RWPE2 (cell line): Measurements from ENCODE around the gene TGM6.

Experiments used
- ATAC-seq: fragments of 200-7000 bp; cut with Tn5 transposase; 3 replicates; pipeline ENCODE4 v1.9.1; 2021; ENCODE audit warnings: low read depth
- DNase-seq: peaks from one replicate; pipeline ENCODE4 v3.0.0-alpha.2; 2020; ENCODE audit warnings: low spot score
- H3K27ac ChIP-seq: fragments of 450-650 bp; 2 replicates; pipeline ENCODE4 v1.5.1; 2017; ENCODE audit warnings: mild to moderate bottlenecking; ENCODE audit not compliant: poor library complexity, severe bottlenecking
- H3K27me3 ChIP-seq: fragments of 250-450 bp; sonication (Bioruptor Pico); 2 replicates; pipeline ENCODE4 v1.5.1; 2021; ENCODE audit warnings: mild to moderate bottlenecking, moderate library complexity; ENCODE audit not compliant: insufficient read depth, poor library complexity, severe bottlenecking
- H3K36me3 ChIP-seq: fragments of 250-450 bp; sonication (Bioruptor Pico); 2 replicates; pipeline ENCODE4 v1.5.1; 2020; ENCODE audit warnings: low read depth, mild to moderate bottlenecking, moderate library complexity
- H3K4me1 ChIP-seq: fragments of 250-450 bp; sonication (Bioruptor Pico); 2 replicates; pipeline ENCODE4 v1.5.1; 2021; ENCODE audit warnings: mild to moderate bottlenecking, moderate library complexity; ENCODE audit not compliant: insufficient read depth, poor library complexity, severe bottlenecking
- H3K4me3 ChIP-seq: fragments of 250-450 bp; sonication (Bioruptor Pico); 2 replicates; pipeline ENCODE4 v1.5.1; 2021; ENCODE audit warnings: mild to moderate bottlenecking, moderate library complexity; ENCODE audit not compliant: severe bottlenecking
- H3K9me3 ChIP-seq: fragments of 250-450 bp; sonication (Bioruptor Pico); 2 replicates; pipeline ENCODE4 v1.5.1; 2021; ENCODE audit warnings: mild to moderate bottlenecking, moderate library complexity; ENCODE audit not compliant: severe bottlenecking
- CTCF ChIP-seq: fragments of 450-650 bp; IDR thresholded peaks from one replicate; pipeline ENCODE4 v1.5.1; 2017; ENCODE audit warnings: mild to moderate bottlenecking, moderate library complexity; ENCODE audit not compliant: poor library complexity, severe bottlenecking

The TGM6 gene

GRCh38 chr20:2429051-2429450, 48.4 kb downstream of the TGM6 start:
- no peak for DNase-seq

GRCh38 chr20:2430538-2430937, 49.8 kb downstream of the TGM6 start:
- no peaks in the 10 kb centered on the region for H3K4me1 ChIP-seq
- no peaks in the 10 kb centered on the region for H3K9me3 ChIP-seq
- H3K36me3 ChIP-seq: no peaks in the 10 kb centered on the region
- no peak overlapping the region for H3K4me3 ChIP-seq
- no peak overlapping the region for H3K27ac ChIP-seq
- peaks cover 3% of the 10 kb centered on the region for H3K27me3 ChIP-seq
- ATAC-seq: no peak
- no peak for DNase-seq
- TF ChIP-seq CTCF: no peak

More at GRCh38 chr20:2429051-2429450, 48.4 kb downstream of the TGM6 start:
- Histone ChIP-seq H3K4me1 (no peaks in the 10 kb centered on the region), H3K36me3 (no peaks in the 10 kb centered on the region), H3K4me3 (no peak overlapping the region), H3K9me3 (no peaks in the 10 kb centered on the region), H3K27me3 (peaks cover 3% of the 10 kb centered on the region), H3K27ac (no peak overlapping the region)
- 0 out of 3 replicates have a peak, but pooled peaks have one; percentile 21 for ATAC-seq
- TF ChIP-seq CTCF: no peak

- H3K27me3 ChIP-seq: peaks cover 3% of the 10 kb centered on the region
- no peaks in the 10 kb centered on the region for H3K9me3 ChIP-seq
- ATAC-seq: no peak
- no peak overlapping the region for H3K27ac ChIP-seq
- TF ChIP-seq CTCF: no peak
- DNase-seq: no peak
- H3K36me3 ChIP-seq: no peaks in the 10 kb centered on the region
- no peaks in the 10 kb centered on the region for H3K4me1 ChIP-seq
- no peak overlapping the region for H3K4me3 ChIP-seq
Measured at GRCh38 chr20:2431185-2431584, 50.5 kb downstream of the TGM6 start.

GRCh38 chr20:2446845-2447244, 66.1 kb downstream of the TGM6 start:
- TF ChIP-seq CTCF: no peak
- DNase-seq: no peak

GRCh38 chr20:2449386-2449785, 68.7 kb downstream of the TGM6 start:
- H3K36me3 ChIP-seq: no peaks in the 10 kb centered on the region
- no peaks in the 10 kb centered on the region for H3K9me3 ChIP-seq
- H3K27ac ChIP-seq: no peak overlapping the region
- no peak for TF ChIP-seq CTCF
- ATAC-seq: no peak
- no peak overlapping the region for H3K4me3 ChIP-seq
- no peak for DNase-seq
- H3K4me1 ChIP-seq: no peaks in the 10 kb centered on the region
- no peaks in the 10 kb centered on the region for H3K27me3 ChIP-seq

More at GRCh38 chr20:2446845-2447244, 66.1 kb downstream of the TGM6 start:
- Histone ChIP-seq H3K27me3 (no peaks in the 10 kb centered on the region), H3K27ac (no peak overlapping the region), H3K4me3 (no peak overlapping the region), H3K4me1 (no peaks in the 10 kb centered on the region), H3K9me3 (no peaks in the 10 kb centered on the region), H3K36me3 (no peaks in the 10 kb centered on the region)
- ATAC-seq: no peak
